SU-DHL-6 (cell line): Measurements from ENCODE around the gene CCDC18.

Source experiments
- H2AFZ ChIP-seq: fragments of 200-600 bp; sonication (generic); 2 replicates; pipeline ENCODE4 v1.6.1; 2014; ENCODE audit warnings: low read depth, mild to moderate bottlenecking, moderate library complexity, mixed read lengths, antibody characterized with exemption, low read length; ENCODE audit not compliant: severe bottlenecking
- H3F3A ChIP-seq: fragments of 200-600 bp; shearing (Covaris generic); 2 replicates; pipeline ENCODE4 v1.6.0; 2016; ENCODE audit warnings: antibody characterized with exemption, mild to moderate bottlenecking; ENCODE audit not compliant: insufficient read depth
- H3K27ac ChIP-seq: fragments of 200-600 bp; sonication (generic); 2 replicates; pipeline ENCODE4 v1.5.1; 2016; ENCODE audit warnings: low read depth, mild to moderate bottlenecking, low read length, moderate library complexity, mixed read lengths
- H3K27me3 ChIP-seq: fragments of 200-600 bp; sonication (generic), shearing (Covaris generic); 2 replicates; pipeline ENCODE4 v1.6.0; 2014; ENCODE audit warnings: mild to moderate bottlenecking, low read length
- H3K36me3 ChIP-seq: fragments of 200-600 bp; sonication (generic); 2 replicates; pipeline ENCODE4 v1.6.1; 2014; ENCODE audit warnings: mild to moderate bottlenecking, low read length, mixed read lengths
- H3K4me2 ChIP-seq: fragments of 300-600, 200-600 bp; shearing (Covaris generic), sonication (generic); 2 replicates; pipeline ENCODE4 v1.6.0; 2014; ENCODE audit warnings: low read length, low read depth, mild to moderate bottlenecking; ENCODE audit not compliant: poor library complexity, severe bottlenecking
- H3K4me3 ChIP-seq: fragments of 200-600 bp; sonication (generic); 2 replicates; pipeline ENCODE4 v1.5.1; 2014; ENCODE audit warnings: antibody characterized with exemption, low read length, mild to moderate bottlenecking, mixed read lengths; ENCODE audit not compliant: insufficient read depth, poor library complexity, severe bottlenecking
- H3K79me2 ChIP-seq: fragments of 200-600 bp; sonication (generic); 2 replicates; pipeline ENCODE4 v1.6.1; 2014; ENCODE audit warnings: mild to moderate bottlenecking, low read length, moderate library complexity; ENCODE audit not compliant: insufficient read depth
- H3K9ac ChIP-seq: fragments of 200-600 bp; sonication (generic); 2 replicates; pipeline ENCODE4 v1.7.0; 2014; ENCODE audit warnings: mild to moderate bottlenecking, low read length
- H3K9me2 ChIP-seq: fragments of 200-600 bp; sonication (generic); replicated peaks from 2 replicates; pipeline ENCODE4 v1.6.1; 2014; ENCODE audit warnings: low read length; ENCODE audit not compliant: insufficient read depth
- H3K9me3 ChIP-seq: fragments of 200-600 bp; sonication (generic); 2 replicates; pipeline ENCODE4 v1.6.1; 2014; ENCODE audit warnings: low read length, mixed read lengths; ENCODE audit not compliant: insufficient read depth
- H4K20me1 ChIP-seq: fragments of 200-600 bp; sonication (generic); 2 replicates; pipeline ENCODE4 v1.6.1; 2014; ENCODE audit warnings: low read depth, mild to moderate bottlenecking, antibody characterized with exemption, low read length, moderate library complexity, mixed read lengths
- CTCF ChIP-seq: fragments of 200-600 bp; sonication (generic); IDR thresholded peaks from one replicate; pipeline ENCODE4 v1.5.1; 2017; ENCODE audit warnings: antibody characterized with exemption, mild to moderate bottlenecking, low read length, moderate library complexity; ENCODE audit not compliant: insufficient read depth, poor library complexity, severe bottlenecking
- EZH2phosphoT487 ChIP-seq: fragments of 200-600 bp; sonication (generic), shearing (Covaris generic); conservative IDR thresholded peaks from 2 replicates; pipeline ENCODE4 v1.6.1; 2018; ENCODE audit warnings: mild to moderate bottlenecking, antibody characterized with exemption, low read length, moderate library complexity, mixed read lengths

CCDC18 gene

GRCh38 chr1:93190432-93190831 lies 9.9 kb downstream of the CCDC18 start:
- Histone ChIP-seq H3K9ac (no peak overlapping the region), H3F3A (peaks cover 19% of the 10 kb centered on the region), H2AFZ (no peak overlapping the region), H3K79me2 (no peaks in the 10 kb centered on the region), H4K20me1 (no peaks in the 10 kb centered on the region), H3K36me3 (peaks cover 33% of the 10 kb centered on the region; the same call in 1 of the 2 replicates), H3K9me2 (no peaks in the 10 kb centered on the region), H3K9me3 (no peaks in the 10 kb centered on the region), H3K27me3 (no peaks in the 10 kb centered on the region), H3K4me3 (no peak overlapping the region), H3K4me2 (no peak overlapping the region), H3K27ac (no peak overlapping the region)
- TF ChIP-seq EZH2phosphoT487 (no peak), CTCF (no peak)

- Histone ChIP-seq H3K79me2 (no peaks in the 10 kb centered on the region), H3F3A (no peaks in the 10 kb centered on the region), H3K27ac (no peak overlapping the region), H3K27me3 (no peaks in the 10 kb centered on the region), H3K9me3 (no peaks in the 10 kb centered on the region), H3K4me3 (no peak overlapping the region), H3K4me2 (no peak overlapping the region), H3K36me3 (peaks cover 28% of the 10 kb centered on the region; the same call in 1 of the 2 replicates), H3K9ac (no peak overlapping the region), H4K20me1 (no peaks in the 10 kb centered on the region), H2AFZ (no peak overlapping the region), H3K9me2 (no peaks in the 10 kb centered on the region)
- TF ChIP-seq EZH2phosphoT487 (no peak), CTCF (no peak)
Observed at GRCh38 chr1:93194231-93194990, 13.9 kb downstream of the CCDC18 start.

GRCh38 chr1:93196591-93196990 lies 16.1 kb downstream of the CCDC18 start:
- no peaks in the 10 kb centered on the region for H4K20me1 ChIP-seq
- no peaks in the 10 kb centered on the region for H3K27me3 ChIP-seq
- H3K4me3 ChIP-seq, result no peak overlapping the region
- H2AFZ ChIP-seq, result no peak overlapping the region
- no peaks in the 10 kb centered on the region for H3F3A ChIP-seq
- H3K9me3 ChIP-seq, result no peaks in the 10 kb centered on the region
- H3K4me2 ChIP-seq, result no peak overlapping the region
- no peaks in the 10 kb centered on the region for H3K9me2 ChIP-seq
- no peak overlapping the region for H3K9ac ChIP-seq
- no peaks in the 10 kb centered on the region for H3K79me2 ChIP-seq
- no peak overlapping the region for H3K27ac ChIP-seq
- no peak for TF ChIP-seq CTCF
- TF ChIP-seq EZH2phosphoT487, result no peak
- H3K36me3 ChIP-seq, result peaks cover 29% of the 10 kb centered on the region; the same call in 1 of the 2 replicates
